MV-4-11 (cell line): ENCODE results near the gene CFAP99.

Experiments used
- DNase-seq: peaks from one replicate; lab custom pipeline; 2025; lab: John Stamatoyannopoulos, UW

The CFAP99 gene

GRCh38 chr4:2468456-2469191 lies 49.9 kb downstream of the CFAP99 start, which contains the start of gene RNF4:
TSS of gene RNF4 (plus strand) at chr4:2469106. CDS start at chr4:2490494, 21,388 bp downstream.
- peak; percentile 97 for DNase-seq

DNA sequence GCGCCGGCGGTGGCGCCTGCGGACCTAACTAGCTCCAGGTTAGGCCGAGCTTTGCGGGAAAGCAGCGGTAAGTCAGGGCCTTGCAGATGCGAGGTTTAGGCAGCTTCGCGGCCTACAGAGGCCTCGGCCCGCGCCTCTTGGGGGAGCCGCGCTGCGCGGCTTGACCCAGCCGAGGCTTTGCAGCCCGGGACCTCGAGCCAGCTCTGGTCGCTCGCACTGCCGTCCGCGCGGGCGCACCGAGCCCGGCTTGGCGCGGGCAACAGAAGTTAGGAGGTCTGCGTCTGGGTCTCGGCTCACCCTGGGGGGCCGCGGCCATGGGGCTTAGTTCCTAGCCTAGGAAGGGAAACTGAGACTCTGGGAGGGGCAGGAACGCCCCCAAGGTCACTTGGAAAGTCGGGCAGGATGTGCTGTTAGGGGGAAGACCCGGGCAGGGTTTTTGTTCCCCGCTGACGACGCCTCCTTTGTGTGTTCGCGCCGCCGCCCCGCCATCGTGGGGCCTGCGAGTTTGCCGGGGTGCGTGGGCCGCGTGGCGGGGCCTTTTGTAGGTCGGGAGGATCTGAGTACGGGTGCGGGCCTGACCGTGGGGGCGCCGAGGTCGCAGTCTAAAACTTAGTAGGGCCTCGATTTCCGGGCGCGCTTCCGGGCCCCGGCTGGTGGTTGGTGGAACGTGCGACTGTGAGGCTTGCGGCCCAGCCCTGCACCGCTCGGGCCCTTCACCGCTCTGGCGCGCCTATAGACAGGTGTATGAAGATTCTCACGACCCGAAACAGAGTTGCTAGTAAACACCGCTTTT lies 50.6 kb downstream of the CFAP99 start:
- peak; percentile 32 for DNase-seq

- DNase-seq = no peak
Observed at GRCh38 chr4:2470791-2471190, 52.0 kb downstream of the CFAP99 start.

GRCh38 chr4:2472187-2472586 lies 53.4 kb downstream of the CFAP99 start:
- no peak for DNase-seq

GRCh38 chr4:2478229-2478628 lies 59.5 kb downstream of the CFAP99 start:
- DNase-seq = no peak

DNA sequence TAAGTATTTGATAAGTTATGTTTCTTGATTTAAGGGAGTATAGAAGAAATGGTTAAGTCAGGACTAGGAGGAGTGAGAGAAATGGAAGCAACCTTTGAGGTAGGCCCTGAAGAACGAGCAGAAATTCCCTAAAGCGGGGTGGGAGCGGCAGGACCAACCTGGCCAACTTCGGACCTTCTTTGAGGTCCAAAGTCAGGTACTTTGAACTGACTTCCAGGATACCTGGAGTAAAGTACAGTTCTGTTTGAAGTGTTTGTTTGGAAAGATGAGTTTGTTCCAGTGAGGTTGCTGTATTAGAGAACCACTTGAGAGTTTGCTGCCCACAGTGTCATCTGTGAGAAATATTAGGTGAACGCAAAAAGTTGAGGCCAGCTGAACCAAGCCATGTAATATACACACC lies 61.9 kb downstream of the CFAP99 start:
- no peak for DNase-seq

- DNase-seq = no peak
Observed at GRCh38 chr4:2482192-2482591, 63.4 kb downstream of the CFAP99 start.

DNA sequence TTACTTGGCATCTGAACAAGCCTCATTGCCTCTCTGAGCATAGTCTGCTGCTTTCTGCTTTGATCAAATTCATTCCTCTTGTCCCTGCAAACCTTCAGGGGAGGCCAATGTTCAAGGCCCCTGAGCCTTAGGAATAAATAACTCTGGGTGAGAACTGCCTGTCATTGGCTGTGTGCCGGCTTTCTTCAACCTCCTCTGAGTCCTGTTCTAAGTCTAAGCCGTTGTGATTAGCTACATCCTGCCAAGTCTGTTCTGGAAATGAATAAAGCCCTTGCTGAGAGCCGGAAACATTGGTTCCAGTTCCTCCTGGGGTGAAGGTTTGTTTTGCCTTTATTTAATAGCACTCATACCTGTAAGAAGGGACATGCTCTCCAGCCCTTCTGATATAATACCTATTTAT lies 63.9 kb downstream of the CFAP99 start:
- peak; percentile 44 for DNase-seq

DNA sequence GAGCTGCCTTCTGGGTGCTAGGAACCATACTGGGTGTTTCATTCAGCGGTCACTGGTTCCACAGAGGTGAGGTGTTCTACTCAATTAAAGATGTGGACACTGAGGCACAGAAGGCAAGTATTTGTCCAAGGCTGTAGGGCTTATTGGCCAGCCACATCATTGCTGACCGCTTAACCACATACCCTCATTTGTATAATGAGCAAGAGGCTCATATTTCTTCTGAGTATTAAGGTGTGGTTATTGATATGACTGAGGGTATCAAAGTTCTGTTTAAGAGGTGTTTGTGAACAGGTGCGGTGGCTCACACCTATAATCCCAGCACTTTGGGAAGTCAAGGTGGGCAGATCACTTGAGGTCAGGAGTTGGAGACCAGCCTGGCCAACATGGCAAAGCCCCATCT lies 64.5 kb downstream of the CFAP99 start:
- DNase-seq = no peak

- DNase-seq = no peak
Observed at GRCh38 chr4:2484185-2484584, 65.4 kb downstream of the CFAP99 start.

- peak; percentile 97 for DNase-seq
Observed at GRCh38 chr4:2484993-2485392, 66.2 kb downstream of the CFAP99 start.

- peak; percentile 55 for DNase-seq
Observed at GRCh38 chr4:2485956-2486355, 67.2 kb downstream of the CFAP99 start.

DNA sequence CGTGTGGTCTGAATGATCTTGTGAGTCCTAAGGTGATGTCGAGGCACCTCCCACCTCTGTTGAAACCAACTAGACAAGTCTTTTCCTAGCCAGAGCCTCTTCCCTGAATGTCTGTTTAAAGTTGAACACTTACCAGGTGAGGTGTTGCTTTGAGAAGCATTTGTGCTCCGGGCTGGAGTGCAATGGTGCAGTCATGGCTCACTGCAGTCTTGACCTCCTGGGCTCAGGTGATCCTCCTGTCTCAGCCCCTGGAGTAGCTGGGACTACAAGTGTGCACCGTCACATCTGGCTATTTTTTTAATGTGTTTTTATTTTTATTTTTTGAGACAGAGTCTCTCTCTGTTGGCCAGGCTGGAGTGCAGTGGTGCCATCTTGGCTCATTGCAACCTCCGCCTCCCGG lies 68.2 kb downstream of the CFAP99 start:
- DNase-seq = no peak

DNA sequence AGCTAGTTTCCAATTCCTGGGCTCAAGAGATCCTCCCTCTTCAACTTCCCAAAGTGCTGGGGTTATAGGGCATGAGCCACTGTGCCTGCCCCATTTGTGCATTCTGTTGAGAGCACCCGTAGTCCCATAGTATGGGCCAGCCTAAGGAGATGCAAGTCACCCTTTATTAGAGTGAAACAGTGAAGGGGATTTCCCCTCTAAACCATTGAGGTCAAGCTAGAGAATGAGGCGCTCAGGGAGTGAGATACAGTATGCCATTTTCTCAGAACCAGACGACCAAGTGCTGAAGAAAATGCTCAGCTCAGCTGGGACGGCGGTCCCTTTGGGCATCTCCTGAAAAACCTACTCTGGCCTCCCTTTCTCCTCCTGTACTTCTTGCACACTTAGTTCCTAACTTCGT lies 68.9 kb downstream of the CFAP99 start:
- no peak for DNase-seq

- no peak for DNase-seq
Observed at GRCh38 chr4:2489081-2489805, 70.5 kb downstream of the CFAP99 start.

GRCh38 chr4:2489841-2490552 lies 71.2 kb downstream of the CFAP99 start:
- DNase-seq = peak; percentile 22

DNA sequence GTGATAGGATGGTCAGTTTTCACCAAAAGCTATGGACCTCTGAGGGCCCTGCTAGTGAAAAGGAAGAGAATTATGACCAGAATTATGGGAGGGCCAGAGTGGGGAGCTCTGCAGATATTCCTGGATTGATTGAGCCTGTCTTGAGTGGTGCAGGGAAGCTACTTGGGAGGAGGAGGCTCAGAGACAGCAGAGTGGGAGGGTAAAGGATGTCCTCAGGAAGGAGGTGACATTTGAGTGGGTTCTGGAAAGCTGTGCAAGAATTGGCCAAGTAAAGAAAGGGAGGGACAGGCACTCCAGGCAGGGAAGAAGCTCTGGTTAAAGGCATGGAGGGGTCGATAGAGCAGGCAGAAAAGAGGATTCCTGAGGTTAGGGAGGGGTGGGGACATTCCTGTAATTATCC lies 74.2 kb downstream of the CFAP99 start:
- no peak for DNase-seq

GRCh38 chr4:2494992-2495391 lies 76.2 kb downstream of the CFAP99 start:
- DNase-seq = no peak

DNA sequence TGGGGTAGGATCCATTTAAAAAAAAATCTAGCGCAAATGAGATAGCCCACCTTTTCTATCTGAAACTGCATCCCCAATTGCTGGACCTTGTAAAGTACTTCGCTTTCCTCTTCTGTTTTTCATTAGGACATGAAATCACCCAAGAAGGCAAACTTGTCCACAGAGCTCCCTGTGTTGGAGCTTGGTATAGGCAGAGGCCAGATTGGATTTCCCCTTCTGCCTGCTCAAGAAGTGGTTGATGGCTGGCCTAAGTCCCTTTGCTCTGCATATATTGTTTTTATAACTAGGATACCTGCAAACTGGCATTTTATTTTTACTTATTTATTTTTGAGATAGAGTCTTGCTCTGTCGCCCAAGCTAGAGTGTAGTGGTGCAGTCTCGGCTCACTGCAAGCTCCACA lies 78.6 kb downstream of the CFAP99 start:
- peak; percentile 12 for DNase-seq

GRCh38 chr4:2497931-2498330 lies 79.2 kb downstream of the CFAP99 start:
- DNase-seq = peak; percentile 97

GRCh38 chr4:2500547-2500946 lies 81.8 kb downstream of the CFAP99 start:
- no peak for DNase-seq

GRCh38 chr4:2501034-2501594 lies 82.4 kb downstream of the CFAP99 start:
- DNase-seq = no peak
